HepG2 (cell line): Measurements from ENCODE around the gene KAT7. TPM values are rescaled to one million over a fixed set of nuclear protein-coding genes. Genes with fewer than 3 reads are reported as not detected.

Source experiments
- ATAC-seq: fragments of 200-7000 bp; cut with Tn5 transposase; 3 replicates; pipeline ENCODE4 v1.9.1; 2020; ENCODE audit warnings: mild to moderate bottlenecking, moderate library complexity
- BruUV-seq: library from RNA; stranded (reverse); fragments of 400-500 nt; replicated peaks from 2 replicates; lab custom pipeline; 2021; lab: Mats Ljungman, UMichigan
- CTCF ChIA-PET: fragments of 300-600 bp; formaldehyde crosslinking; extraction: SDS; loops from one replicate; lab custom pipeline; 2021; ENCODE audit warnings: low total read pairs, inconsistent platforms, low intra/inter-chr PET ratio; lab: Yijun Ruan, JAX
- POLR2A ChIA-PET: fragments of 350-600 bp; sonication (Branson Sonifier 250); formaldehyde crosslinking; loops from one replicate; lab custom pipeline; 2020; ENCODE audit warnings: antibody characterized with exemption, inconsistent platforms; lab: Yijun Ruan, JAX
- DNase-seq: peaks from one replicate; pipeline ENCODE4 v3.0.0-alpha.2; 2015; ENCODE audit warnings: low spot score
- FAIRE-seq: peaks from 3 replicates; lab custom pipeline; 2011; peaks lifted over from hg19 to GRCh38; lab: Jason Lieb, UNC
- H2AFZ ChIP-seq: one replicate; pipeline ENCODE4 v1.6.1; 2011; ENCODE audit warnings: low read length, inconsistent platforms
- H3K27ac ChIP-seq: fragments of 300-600 bp; 3 replicates; pipeline ENCODE4 v1.8.0; 2011; ENCODE audit warnings: mixed run types, mild to moderate bottlenecking, mixed read lengths, low read length, inconsistent platforms; ENCODE audit not compliant: insufficient read depth; ENCODE audit errors: extremely low read length
- H3K27me3 ChIP-seq, 2 experiments: fragments of 200-600 bp in 1 of 2; 2 replicates in 1 of 2; 3 replicates in 1 of 2; pipeline versions ENCODE4 v1.6.0 to v1.8.0; 2011; ENCODE audit warnings: low read length in 2 of 2, mild to moderate bottlenecking in 2 of 2, moderate library complexity in 2 of 2, inconsistent platforms in 1 of 2; ENCODE audit not compliant: insufficient read depth in 2 of 2, control insufficient read depth in 1 of 2
- H3K36me3 ChIP-seq, 2 experiments: fragments of 200-600 bp in 1 of 2; replicated peaks in 1 of 2; 2 replicates in 1 of 2; 3 replicates in 1 of 2; pipeline versions ENCODE4 v1.5.1 to v1.8.0; 2011; ENCODE audit warnings: low read length in 2 of 2, inconsistent platforms in 1 of 2; ENCODE audit not compliant: insufficient read depth in 2 of 2, control insufficient read depth in 1 of 2
- H3K4me1 ChIP-seq: 2 replicates; pipeline ENCODE4 v1.5.1; 2012; ENCODE audit warnings: low read length, inconsistent platforms; ENCODE audit not compliant: insufficient read depth
- H3K4me2 ChIP-seq: 2 replicates; pipeline ENCODE4 v1.6.0; 2011; ENCODE audit warnings: low read depth, low read length, inconsistent platforms
- H3K4me3 ChIP-seq, 3 experiments: fragments of 200-600 bp in 1 of 3; sonication (generic), shearing (Covaris generic) in 1 of 3; replicated peaks in 1 of 3; 2 replicates each; pipeline ENCODE4 v1.5.1; 2011 to 2016; ENCODE audit warnings: low read length in 3 of 3, inconsistent platforms in 2 of 3, low read depth in 2 of 3, mild to moderate bottlenecking in 2 of 3, control low read depth in 1 of 3, mixed read lengths in 1 of 3; ENCODE audit not compliant: insufficient read depth in 1 of 3
- H3K79me2 ChIP-seq: one replicate; pipeline ENCODE4 v1.6.1; 2011; ENCODE audit warnings: low read length, inconsistent platforms; ENCODE audit not compliant: insufficient read depth
- H3K9ac ChIP-seq: 2 replicates; pipeline ENCODE4 v1.6.0; 2011; ENCODE audit warnings: mild to moderate bottlenecking, low read depth, low read length, inconsistent platforms; ENCODE audit not compliant: insufficient read depth
- H3K9me3 ChIP-seq: 2 replicates; pipeline ENCODE4 v1.5.1; 2012; ENCODE audit warnings: mild to moderate bottlenecking, low read length
- H4K20me1 ChIP-seq: 2 replicates; pipeline ENCODE4 v1.6.0; 2011; ENCODE audit warnings: inconsistent platforms, mild to moderate bottlenecking, low read length, moderate library complexity; ENCODE audit not compliant: insufficient read depth
- HNRNPH1 ChIP-seq: fragments of 200-400 bp; formaldehyde crosslinking; optimal IDR thresholded peaks from 2 replicates; pipeline ENCODE3; 2017; ENCODE audit warnings: mild to moderate bottlenecking, low read depth, low read length
- MIXL1 ChIP-seq: IDR thresholded peaks from 2 replicates; pipeline ENCODE4 v1.6.1; 2016
- NFATC3 ChIP-seq: sonication (generic); formaldehyde crosslinking; IDR thresholded peaks from 2 replicates; pipeline ENCODE4 v1.5.1; 2020; ENCODE audit warnings: mild to moderate bottlenecking, missing genetic modification reagents
- PPARG ChIP-seq: conservative IDR thresholded peaks from 2 replicates; pipeline ENCODE4 v1.6.1; 2016; ENCODE audit warnings: missing biosample characterization, missing genetic modification reagents
- SIX4 ChIP-seq: sonication (generic); formaldehyde crosslinking; IDR thresholded peaks from 2 replicates; pipeline ENCODE4 v1.4.0; 2020; ENCODE audit warnings: missing genetic modification reagents
- ZFAT ChIP-seq: sonication (generic); formaldehyde crosslinking; conservative IDR thresholded peaks from 2 replicates; pipeline ENCODE4 v1.8.1; 2023; ENCODE audit warnings: missing genetic modification reagents, inconsistent platforms
- ZNF432 ChIP-seq: sonication (generic); formaldehyde crosslinking; IDR thresholded peaks from 2 replicates; pipeline ENCODE4 v1.5.0; 2020; ENCODE audit warnings: missing genetic modification reagents, mild to moderate bottlenecking, borderline replicate concordance
- ZNF598 ChIP-seq: sonication (generic); formaldehyde crosslinking; IDR thresholded peaks from 2 replicates; pipeline ENCODE4 v1.5.1; 2020; ENCODE audit warnings: mild to moderate bottlenecking, missing genetic modification reagents, borderline replicate concordance
- WGBS: methylation state at CpG from one replicate; pipeline ENCODE4 v1.1.6; 2017; ENCODE audit warnings: low lambda C conversion rate; 5-methylcytosine and 5-hydroxymethylcytosine counted together
- in situ Hi-C: cut with HindIII; loops from 2 replicates; pipeline ENCODE4 v1.10.0; 2017; ENCODE audit warnings: low pct_unique_long_range_greater_than_20kb; ENCODE audit not compliant: extremely low pct_ligation_motif_present
- intact Hi-C: fragments of 100-400 bp; cut with micrococcal nuclease; formaldehyde crosslinking; loops from one replicate; pipeline ENCODE4 v1.10.0; 2022; ENCODE audit not compliant: unreplicated experiment
- polyA plus RNA-seq, 8 experiments: library from polyadenylated mRNA; depleted of rRNA in 3 of 8; stranded (reverse) in 7 of 8; unstranded in 1 of 8; fragments of >200 nt; fragmentation: Illumina TruSeq in 4 of 8; extraction: Trizol in 4 of 8; gene quantifications; 2 replicates each; pipeline versions ENCODE4 v1.2.1 to v1.2.3, GENCODE V29; 2011 to 2016; ENCODE audit warnings: low read depth in 4 of 8, missing spikeins in 1 of 8, mixed read lengths in 1 of 8; ENCODE audit not compliant: insufficient read depth in 1 of 8
- total RNA-seq, 5 experiments: library from RNA; depleted of rRNA; stranded (reverse); fragments of >200 nt; fragmentation: Illumina TruSeq; extraction: Trizol; gene quantifications; 2 replicates each; pipeline ENCODE4 v1.2.3, GENCODE V29; 2016; ENCODE audit warnings: low read depth in 1 of 5
- TF ChIP-seq, protein P1 (sequence below): sonication (generic); formaldehyde crosslinking; IDR thresholded peaks from 2 replicates; pipeline ENCODE4 v1.5.1; 2020; ENCODE audit warnings: mild to moderate bottlenecking, missing genetic modification reagents, moderate library complexity
- TF ChIP-seq, protein P2 (sequence below): sonication (generic); formaldehyde crosslinking; IDR thresholded peaks from 2 replicates; pipeline ENCODE4 v1.8.0; 2023; ENCODE audit warnings: mild to moderate bottlenecking, missing genetic modification reagents
- TF ChIP-seq, protein P3 (sequence below): IDR thresholded peaks from 2 replicates; pipeline ENCODE4 v1.6.1; 2012; ENCODE audit warnings: low read depth, low read length, improper control_type of control experiment
- TF ChIP-seq, protein P4 (sequence below): sonication (generic); formaldehyde crosslinking; IDR thresholded peaks from 2 replicates; pipeline ENCODE4 v1.5.0; 2020; ENCODE audit warnings: missing genetic modification reagents, mild to moderate bottlenecking, borderline replicate concordance
- TF ChIP-seq, protein P5 (sequence below): sonication (generic); IDR thresholded peaks from 2 replicates; pipeline ENCODE4 v1.6.1; 2016; ENCODE audit warnings: low read depth, borderline replicate concordance

KAT7 gene
- total and polyA plus RNA-seq, 2 of the 13 experiments (the other 11 are each of a cell fraction or from before 2014, with no cell fraction given), result 21.2 to 39.2 TPM

- no peaks in the 10 kb centered on the region for H3K79me2 ChIP-seq
- no peak overlapping the region for H3K9ac ChIP-seq
- ChIA-PET POLR2A (no interaction called here), CTCF (no interaction called here)
- H3K27ac ChIP-seq, result no peak overlapping the region
- H3K4me3 ChIP-seq, result no peak overlapping the region
- H4K20me1 ChIP-seq, result no peaks in the 10 kb centered on the region
- peaks cover 25 to 80% of the 10 kb centered on the region in 2 experiments for H3K36me3 ChIP-seq
- H2AFZ ChIP-seq, result no peak overlapping the region
- TF ChIP-seq ZNF432 (CRISPR knock-in tag) (no peak), NFATC3 (CRISPR knock-in tag) (no peak), HNRNPH1 (no peak), ZNF598 (no peak), PPARG (CRISPR knock-in tag) (no peak), MIXL1 (CRISPR knock-in tag) (no peak), SIX4 (CRISPR knock-in tag) (no peak), ZFAT (CRISPR knock-in tag) (no peak)
- TF ChIP-seq, protein P1, sequence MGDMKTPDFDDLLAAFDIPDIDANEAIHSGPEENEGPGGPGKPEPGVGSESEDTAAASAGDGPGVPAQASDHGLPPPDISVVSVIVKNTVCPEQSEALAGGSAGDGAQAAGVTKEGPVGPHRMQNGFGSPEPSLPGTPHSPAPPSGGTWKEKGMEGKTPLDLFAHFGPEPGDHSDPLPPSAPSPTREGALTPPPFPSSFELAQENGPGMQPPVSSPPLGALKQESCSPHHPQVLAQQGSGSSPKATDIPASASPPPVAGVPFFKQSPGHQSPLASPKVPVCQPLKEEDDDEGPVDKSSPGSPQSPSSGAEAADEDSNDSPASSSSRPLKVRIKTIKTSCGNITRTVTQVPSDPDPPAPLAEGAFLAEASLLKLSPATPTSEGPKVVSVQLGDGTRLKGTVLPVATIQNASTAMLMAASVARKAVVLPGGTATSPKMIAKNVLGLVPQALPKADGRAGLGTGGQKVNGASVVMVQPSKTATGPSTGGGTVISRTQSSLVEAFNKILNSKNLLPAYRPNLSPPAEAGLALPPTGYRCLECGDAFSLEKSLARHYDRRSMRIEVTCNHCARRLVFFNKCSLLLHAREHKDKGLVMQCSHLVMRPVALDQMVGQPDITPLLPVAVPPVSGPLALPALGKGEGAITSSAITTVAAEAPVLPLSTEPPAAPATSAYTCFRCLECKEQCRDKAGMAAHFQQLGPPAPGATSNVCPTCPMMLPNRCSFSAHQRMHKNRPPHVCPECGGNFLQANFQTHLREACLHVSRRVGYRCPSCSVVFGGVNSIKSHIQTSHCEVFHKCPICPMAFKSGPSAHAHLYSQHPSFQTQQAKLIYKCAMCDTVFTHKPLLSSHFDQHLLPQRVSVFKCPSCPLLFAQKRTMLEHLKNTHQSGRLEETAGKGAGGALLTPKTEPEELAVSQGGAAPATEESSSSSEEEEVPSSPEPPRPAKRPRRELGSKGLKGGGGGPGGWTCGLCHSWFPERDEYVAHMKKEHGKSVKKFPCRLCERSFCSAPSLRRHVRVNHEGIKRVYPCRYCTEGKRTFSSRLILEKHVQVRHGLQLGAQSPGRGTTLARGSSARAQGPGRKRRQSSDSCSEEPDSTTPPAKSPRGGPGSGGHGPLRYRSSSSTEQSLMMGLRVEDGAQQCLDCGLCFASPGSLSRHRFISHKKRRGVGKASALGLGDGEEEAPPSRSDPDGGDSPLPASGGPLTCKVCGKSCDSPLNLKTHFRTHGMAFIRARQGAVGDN, result no peak
- TF ChIP-seq, protein P2, sequence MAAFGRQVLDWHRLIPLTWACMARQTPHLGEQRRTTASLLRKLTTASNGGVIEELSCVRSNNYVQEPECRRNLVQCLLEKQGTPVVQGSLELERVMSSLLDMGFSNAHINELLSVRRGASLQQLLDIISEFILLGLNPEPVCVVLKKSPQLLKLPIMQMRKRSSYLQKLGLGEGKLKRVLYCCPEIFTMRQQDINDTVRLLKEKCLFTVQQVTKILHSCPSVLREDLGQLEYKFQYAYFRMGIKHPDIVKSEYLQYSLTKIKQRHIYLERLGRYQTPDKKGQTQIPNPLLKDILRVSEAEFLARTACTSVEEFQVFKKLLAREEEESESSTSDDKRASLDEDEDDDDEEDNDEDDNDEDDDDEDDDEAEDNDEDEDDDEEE (CRISPR knock-in tag), result no peak
- TF ChIP-seq, protein P3, sequence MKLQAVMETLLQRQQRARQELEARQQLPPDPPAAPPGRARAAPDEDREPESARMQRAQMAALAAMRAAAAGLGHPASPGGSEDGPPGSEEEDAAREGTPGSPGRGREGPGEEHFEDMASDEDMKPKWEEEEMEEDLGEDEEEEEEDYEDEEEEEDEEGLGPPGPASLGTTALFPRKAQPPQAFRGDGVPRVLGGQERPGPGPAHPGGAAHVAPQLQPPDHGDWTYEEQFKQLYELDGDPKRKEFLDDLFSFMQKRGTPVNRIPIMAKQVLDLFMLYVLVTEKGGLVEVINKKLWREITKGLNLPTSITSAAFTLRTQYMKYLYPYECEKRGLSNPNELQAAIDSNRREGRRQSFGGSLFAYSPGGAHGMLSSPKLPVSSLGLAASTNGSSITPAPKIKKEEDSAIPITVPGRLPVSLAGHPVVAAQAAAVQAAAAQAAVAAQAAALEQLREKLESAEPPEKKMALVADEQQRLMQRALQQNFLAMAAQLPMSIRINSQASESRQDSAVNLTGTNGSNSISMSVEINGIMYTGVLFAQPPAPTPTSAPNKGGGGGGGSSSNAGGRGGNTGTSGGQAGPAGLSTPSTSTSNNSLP, result no peak
- TF ChIP-seq, protein P4, sequence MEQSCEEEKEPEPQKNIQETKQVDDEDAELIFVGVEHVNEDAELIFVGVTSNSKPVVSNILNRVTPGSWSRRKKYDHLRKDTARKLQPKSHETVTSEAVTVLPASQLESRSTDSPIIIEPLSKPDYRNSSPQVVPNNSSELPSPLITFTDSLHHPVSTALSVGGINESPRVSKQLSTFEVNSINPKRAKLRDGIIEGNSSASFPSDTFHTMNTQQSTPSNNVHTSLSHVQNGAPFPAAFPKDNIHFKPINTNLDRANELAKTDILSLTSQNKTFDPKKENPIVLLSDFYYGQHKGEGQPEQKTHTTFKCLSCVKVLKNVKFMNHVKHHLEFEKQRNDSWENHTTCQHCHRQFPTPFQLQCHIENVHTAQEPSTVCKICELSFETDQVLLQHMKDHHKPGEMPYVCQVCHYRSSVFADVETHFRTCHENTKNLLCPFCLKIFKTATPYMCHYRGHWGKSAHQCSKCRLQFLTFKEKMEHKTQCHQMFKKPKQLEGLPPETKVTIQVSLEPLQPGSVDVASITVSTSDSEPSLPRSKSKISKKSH (CRISPR knock-in tag), result no peak
- TF ChIP-seq, protein P5, sequence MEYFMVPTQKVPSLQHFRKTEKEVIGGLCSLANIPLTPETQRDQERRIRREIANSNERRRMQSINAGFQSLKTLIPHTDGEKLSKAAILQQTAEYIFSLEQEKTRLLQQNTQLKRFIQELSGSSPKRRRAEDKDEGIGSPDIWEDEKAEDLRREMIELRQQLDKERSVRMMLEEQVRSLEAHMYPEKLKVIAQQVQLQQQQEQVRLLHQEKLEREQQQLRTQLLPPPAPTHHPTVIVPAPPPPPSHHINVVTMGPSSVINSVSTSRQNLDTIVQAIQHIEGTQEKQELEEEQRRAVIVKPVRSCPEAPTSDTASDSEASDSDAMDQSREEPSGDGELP, result no peak
- no peaks in the 10 kb centered on the region for H3K27me3 ChIP-seq
- H3K4me2 ChIP-seq, result no peak overlapping the region
- no peak for ATAC-seq
- H3K9me3 ChIP-seq, result no peaks in the 10 kb centered on the region
- no TSS peak for BruUV-seq
- WGBS, result 91% methylated on average over 4 of the region's 4 CpGs
- DNase-seq, result no peak
- intact Hi-C loops, result no loop called here
- no peak for FAIRE-seq
- H3K4me1 ChIP-seq, result no peaks in the 10 kb centered on the region
- in situ Hi-C loops, result no loop called here
These were observed 20.6 kb downstream of the KAT7 start for GRCh38 chr17:49809056-49809455.
